Measurements from ENCODE around the gene GNAS. TPM values are rescaled to one million over a fixed set of nuclear protein-coding genes. Genes with fewer than 3 reads are reported as not detected.

GNAS gene
- total RNA-seq, 4 donors from 2014 or later, result 334 to 513 (median 458) TPM

DNA sequence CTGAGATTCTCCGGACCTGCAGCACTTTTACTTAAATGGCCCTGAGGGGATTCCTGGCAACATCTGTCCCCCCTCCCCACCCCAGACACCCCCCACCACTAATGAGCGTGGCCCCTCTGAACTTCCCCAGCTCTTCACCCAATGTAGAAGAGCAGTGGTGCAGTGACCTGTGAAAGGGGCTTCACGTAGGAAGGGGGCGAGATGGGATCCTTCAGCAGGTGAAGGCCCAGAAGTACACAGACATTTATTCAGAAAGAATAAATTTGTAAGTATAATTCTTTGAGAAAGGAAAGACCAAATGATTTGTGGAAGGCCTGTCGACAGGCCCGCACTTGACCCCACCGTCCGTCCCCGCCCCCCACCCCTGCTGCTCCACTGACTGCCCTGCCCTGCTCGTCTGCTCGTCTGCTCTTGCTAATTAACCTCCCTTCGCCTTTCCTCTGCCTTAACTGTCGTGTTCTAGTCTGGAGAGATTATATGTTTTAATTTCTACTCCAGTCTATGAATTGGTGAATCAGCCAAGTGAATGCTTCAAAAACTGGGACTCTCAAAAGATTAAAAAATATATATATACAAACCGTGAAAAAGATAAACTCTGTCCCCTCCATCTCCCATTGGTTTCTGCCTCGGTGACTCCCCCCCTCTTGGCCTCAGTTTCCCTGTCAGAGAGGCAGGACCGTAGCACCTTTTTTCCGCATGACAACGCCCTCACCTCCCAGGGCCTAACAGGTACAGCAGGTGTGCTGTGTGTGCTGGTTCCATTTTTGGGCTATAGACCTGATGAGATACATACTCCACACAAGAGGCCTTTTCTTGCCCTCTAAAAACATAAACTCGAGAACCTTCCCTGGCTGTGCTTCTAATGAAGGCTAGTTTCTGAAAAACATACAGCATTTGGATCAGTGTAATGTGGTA lies 49.2 kb downstream of the GNAS start:
- DNase-seq, result no peak
- intact Hi-C loops (cut with DNase I), result no loop called here
- H3K9me3 ChIP-seq, result no peaks in the 10 kb centered on the region
- no peaks in the 10 kb centered on the region for H3K27me3 ChIP-seq
- TF ChIP-seq, protein P1, sequence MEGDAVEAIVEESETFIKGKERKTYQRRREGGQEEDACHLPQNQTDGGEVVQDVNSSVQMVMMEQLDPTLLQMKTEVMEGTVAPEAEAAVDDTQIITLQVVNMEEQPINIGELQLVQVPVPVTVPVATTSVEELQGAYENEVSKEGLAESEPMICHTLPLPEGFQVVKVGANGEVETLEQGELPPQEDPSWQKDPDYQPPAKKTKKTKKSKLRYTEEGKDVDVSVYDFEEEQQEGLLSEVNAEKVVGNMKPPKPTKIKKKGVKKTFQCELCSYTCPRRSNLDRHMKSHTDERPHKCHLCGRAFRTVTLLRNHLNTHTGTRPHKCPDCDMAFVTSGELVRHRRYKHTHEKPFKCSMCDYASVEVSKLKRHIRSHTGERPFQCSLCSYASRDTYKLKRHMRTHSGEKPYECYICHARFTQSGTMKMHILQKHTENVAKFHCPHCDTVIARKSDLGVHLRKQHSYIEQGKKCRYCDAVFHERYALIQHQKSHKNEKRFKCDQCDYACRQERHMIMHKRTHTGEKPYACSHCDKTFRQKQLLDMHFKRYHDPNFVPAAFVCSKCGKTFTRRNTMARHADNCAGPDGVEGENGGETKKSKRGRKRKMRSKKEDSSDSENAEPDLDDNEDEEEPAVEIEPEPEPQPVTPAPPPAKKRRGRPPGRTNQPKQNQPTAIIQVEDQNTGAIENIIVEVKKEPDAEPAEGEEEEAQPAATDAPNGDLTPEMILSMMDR (IDR thresholded peaks at IDR 0.05), result no peak
- no peak for TF ChIP-seq POLR2A (IDR thresholded peaks at IDR 0.05)
- H3K4me3 ChIP-seq, result no peak overlapping the region
- peaks cover 2 to 87% (median 29%) of the 10 kb centered on the region in 3 donors for H3K4me1 ChIP-seq
- WGBS, 2 donors, result 61 to 69% methylated on average over 14 to 19 of the region's 19 CpGs
- H3K27ac ChIP-seq, result no peak overlapping the region
- peaks cover 12 to 91% (median 36%) of the 10 kb centered on the region in 3 donors for H3K36me3 ChIP-seq

DNA sequence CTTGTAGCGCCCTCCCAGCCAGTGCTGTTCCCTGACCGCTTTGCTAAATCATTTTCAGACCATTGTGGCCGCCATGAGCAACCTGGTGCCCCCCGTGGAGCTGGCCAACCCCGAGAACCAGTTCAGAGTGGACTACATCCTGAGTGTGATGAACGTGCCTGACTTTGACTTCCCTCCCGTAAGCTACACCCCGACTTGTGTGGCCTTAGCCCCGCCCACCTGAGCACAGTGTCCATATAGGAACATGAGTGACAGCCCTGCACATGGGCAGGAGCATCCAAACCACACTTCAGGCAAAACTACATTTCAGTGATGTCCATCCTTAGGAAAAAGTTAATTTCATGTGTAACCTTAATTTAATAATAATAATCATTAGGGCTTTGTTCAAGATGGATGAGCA lies 51.1 kb downstream of the GNAS start:
- Histone ChIP-seq H3K27ac (no peak overlapping the region), H3K4me1 (peaks cover 14 to 87% (median 37%) of the 10 kb centered on the region in 3 donors), H3K9me3 (no peaks in the 10 kb centered on the region), H3K4me3 (no peak overlapping the region), H3K27me3 (no peaks in the 10 kb centered on the region), H3K36me3 (peaks cover 12 to 91% (median 38%) of the 10 kb centered on the region in 3 donors)
- WGBS, 2 donors, result 71 to 75% methylated on average over 4 of the region's 9 CpGs
- no peak for TF ChIP-seq POLR2A (IDR thresholded peaks at IDR 0.05)
- TF ChIP-seq, protein P1 (IDR thresholded peaks at IDR 0.05), result no peak
- intact Hi-C loops (cut with DNase I), result no loop called here
- no peak for DNase-seq

DNA sequence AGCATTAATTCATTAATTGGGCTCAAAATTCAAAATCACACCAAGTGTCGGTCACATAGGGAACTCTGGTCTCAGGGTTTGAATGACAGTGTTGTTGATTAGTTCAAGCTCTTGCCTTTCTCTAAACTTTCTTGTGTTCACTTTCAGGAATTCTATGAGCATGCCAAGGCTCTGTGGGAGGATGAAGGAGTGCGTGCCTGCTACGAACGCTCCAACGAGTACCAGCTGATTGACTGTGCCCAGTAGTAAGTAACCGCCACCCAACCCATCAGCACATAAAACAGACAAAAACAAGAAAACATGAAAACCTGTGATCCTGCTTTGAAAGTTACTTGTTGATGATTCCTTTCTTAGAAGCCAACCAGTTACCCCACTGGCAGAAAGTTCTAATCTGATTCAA lies 52.7 kb downstream of the GNAS start:
- no peaks in the 10 kb centered on the region for H3K27me3 ChIP-seq
- H3K27ac ChIP-seq, result no peak overlapping the region
- TF ChIP-seq, protein P1 (IDR thresholded peaks at IDR 0.05), result no peak
- H3K36me3 ChIP-seq, result peaks cover 27 to 91% (median 48%) of the 10 kb centered on the region in 3 donors
- H3K4me1 ChIP-seq, result peaks cover 14 to 78% (median 38%) of the 10 kb centered on the region in 3 donors
- no peak for DNase-seq
- WGBS, 2 donors, result 84 to 86% methylated on average over 6 of the region's 6 CpGs
- no peak overlapping the region for H3K4me3 ChIP-seq
- H3K9me3 ChIP-seq, result no peaks in the 10 kb centered on the region
- intact Hi-C loops (cut with DNase I), result no loop called here

DNA sequence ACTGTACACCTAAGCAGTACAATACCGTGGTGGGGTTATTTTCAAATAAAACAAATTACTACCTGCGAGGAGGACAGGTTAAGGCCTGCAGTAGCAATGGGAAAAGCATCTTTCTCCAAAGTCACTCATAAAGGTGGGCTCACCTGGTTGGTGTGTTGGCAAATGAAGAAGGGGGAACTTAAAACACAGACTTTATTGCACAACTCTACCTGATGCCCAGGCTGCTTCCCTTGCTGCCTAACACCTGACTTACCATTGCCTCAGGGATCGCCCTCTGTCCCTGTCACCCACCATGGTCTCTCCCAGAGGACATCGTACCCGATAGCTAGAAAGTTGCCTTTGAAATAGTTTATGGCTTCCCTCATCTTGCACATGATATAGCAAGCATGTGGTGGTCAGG lies 53.6 kb downstream of the GNAS start:
- TF ChIP-seq, protein P1 (IDR thresholded peaks at IDR 0.05), result no peak
- no peak for TF ChIP-seq POLR2A (IDR thresholded peaks at IDR 0.05)
- no peaks in the 10 kb centered on the region for H3K9me3 ChIP-seq
- WGBS, 2 donors, result 82 to 92% methylated on average over 5 of the region's 5 CpGs
- peaks cover 34 to 91% (median 53%) of the 10 kb centered on the region in 3 donors for H3K36me3 ChIP-seq
- DNase-seq, result no peak
- intact Hi-C loops (cut with DNase I), result no loop called here
- H3K27me3 ChIP-seq, result no peaks in the 10 kb centered on the region
- H3K4me1 ChIP-seq, result peaks cover 14 to 69% (median 38%) of the 10 kb centered on the region in 3 donors
- no peak overlapping the region for H3K4me3 ChIP-seq
- H3K27ac ChIP-seq, result no peak overlapping the region

DNA sequence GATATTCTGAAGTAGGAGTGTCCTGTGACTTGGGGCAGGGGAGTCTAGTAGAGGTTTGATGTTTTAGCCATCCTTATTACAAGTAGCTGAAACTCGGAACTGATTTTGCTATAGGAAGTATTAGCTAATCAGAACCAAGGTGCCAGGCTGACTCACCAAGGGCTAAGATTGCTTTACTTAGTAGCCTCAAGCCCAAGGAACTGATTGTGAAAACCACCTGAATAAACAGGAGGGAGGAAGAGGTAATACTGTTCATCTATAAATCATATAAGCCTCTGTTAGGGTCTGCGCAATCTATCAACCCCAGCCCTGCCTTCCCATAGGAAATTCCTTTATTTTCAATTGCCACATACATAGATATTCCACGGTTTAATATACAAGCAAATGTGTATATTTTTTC lies 54.4 kb downstream of the GNAS start:
- no peaks in the 10 kb centered on the region for H3K27me3 ChIP-seq
- H3K27ac ChIP-seq, result peak overlapping the region; percentile 47 to 79 (median 63)
- WGBS, 2 donors, result 29 to 34% methylated on average over 3 of the region's 3 CpGs
- H3K4me3 ChIP-seq, result peak overlapping the region in 2 of 4 donors; percentile 15 to 32
- DNase-seq, result no peak
- H3K4me1 ChIP-seq, result peaks cover 14 to 61% (median 32%) of the 10 kb centered on the region in 3 donors
- intact Hi-C loops (cut with DNase I), result no loop called here
- H3K36me3 ChIP-seq, result peaks cover 34 to 91% (median 56%) of the 10 kb centered on the region in 3 donors
- no peaks in the 10 kb centered on the region for H3K9me3 ChIP-seq
- TF ChIP-seq POLR2A (IDR thresholded peaks at IDR 0.05), result no peak
- TF ChIP-seq, protein P1 (IDR thresholded peaks at IDR 0.05), result no peak

All from esophagus squamous epithelium (tissue), 5 donors.